Ascending aorta (tissue), 2 donors: ENCODE results near the gene TIGD1. TPM values are rescaled to one million over a fixed set of nuclear protein-coding genes. Genes with fewer than 3 reads are reported as not detected.

Experiments
- DNase-seq, 2 donors: peaks; one replicate each; pipeline ENCODE4 v3.0.0-alpha.2; 2019; ENCODE audit warnings: low spot score in 2 of 2
- H3K27ac ChIP-seq, 2 donors: fragments of 200-600 bp; sonication (generic); one replicate each; pipeline ENCODE4 v1.5.1; 2016 to 2017; ENCODE audit warnings: mild to moderate bottlenecking in 1 of 2
- H3K27me3 ChIP-seq: fragments of 200-600 bp; sonication (generic); one replicate; pipeline ENCODE4 v1.5.1; 2017
- H3K36me3 ChIP-seq, 2 donors: fragments of 200-600 bp; sonication (generic); one replicate each; pipeline ENCODE4 v1.5.1; 2016
- H3K4me1 ChIP-seq, 2 donors: fragments of 200-600 bp; sonication (generic); one replicate each; pipeline ENCODE4 v1.5.1; 2016 to 2017; ENCODE audit warnings: mild to moderate bottlenecking in 1 of 2
- H3K4me3 ChIP-seq, 2 donors: fragments of 200-600 bp; sonication (generic); one replicate each; pipeline ENCODE4 v1.5.1; 2016 to 2017; ENCODE audit warnings: mild to moderate bottlenecking in 1 of 2
- H3K9me3 ChIP-seq, 2 donors: fragments of 200-600 bp; sonication (generic); one replicate each; pipeline ENCODE4 v1.5.1; 2016
- intact Hi-C: fragments of 100-400 bp; cut with DNase I; formaldehyde crosslinking; loops from one replicate; pipeline ENCODE4 v1.15.1; 2023
- total RNA-seq: library from RNA; depleted of rRNA; stranded (reverse); fragments of >200 nt; gene quantifications from one replicate; pipeline ENCODE4 v1.1.0, GENCODE V29; 2016
- TF ChIP-seq, protein P1 (sequence below), 3 experiments: fragments of 200-600 bp in 2 of 3; fragments of 450-650 bp in 1 of 3; sonication (generic) in 2 of 3; IDR thresholded peaks; one replicate each; pipeline ENCODE4 v1.5.1; 2016 to 2019; ENCODE audit warnings: antibody characterized with exemption in 3 of 3, mild to moderate bottlenecking in 1 of 3, moderate library complexity in 1 of 3

The TIGD1 gene
- total RNA-seq, 1 donor from 2014 or later = 0.53 TPM

DNA sequence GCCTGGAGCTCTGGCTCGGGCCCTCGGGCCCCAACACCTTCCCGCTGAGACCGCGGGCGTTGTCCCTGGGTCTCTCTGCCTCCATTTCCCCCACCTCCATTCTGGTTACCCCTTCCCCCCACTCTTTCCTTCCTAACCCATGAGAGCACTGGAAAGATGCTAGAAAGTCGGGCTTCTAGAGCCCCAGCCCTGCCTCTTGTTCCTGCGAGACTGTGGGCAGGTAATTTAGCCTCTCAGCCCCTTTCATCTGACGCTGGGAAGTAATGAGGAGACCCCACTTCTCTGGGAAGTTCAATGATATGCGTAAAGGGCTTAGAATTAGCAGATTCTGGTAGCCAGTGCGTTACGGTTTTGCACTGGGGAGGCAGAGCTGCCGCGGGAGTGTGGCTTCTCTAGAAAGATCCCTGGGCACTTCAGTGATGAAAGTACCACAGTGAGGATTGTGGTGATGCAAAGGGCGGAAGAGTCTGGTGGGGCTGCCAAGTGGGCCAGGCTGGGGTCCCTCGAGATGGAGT is 46.5 kb downstream of the TIGD1 start:
- Histone ChIP-seq H3K4me3 (peak overlapping the region; percentile 39 to 67), H3K36me3 (no peaks in the 10 kb centered on the region), H3K4me1 (peaks cover 4 to 7% of the 10 kb centered on the region in 2 donors), H3K27ac (no peak overlapping the region), H3K27me3 (no peaks in the 10 kb centered on the region), H3K9me3 (no peaks in the 10 kb centered on the region)
- TF ChIP-seq, protein P1, sequence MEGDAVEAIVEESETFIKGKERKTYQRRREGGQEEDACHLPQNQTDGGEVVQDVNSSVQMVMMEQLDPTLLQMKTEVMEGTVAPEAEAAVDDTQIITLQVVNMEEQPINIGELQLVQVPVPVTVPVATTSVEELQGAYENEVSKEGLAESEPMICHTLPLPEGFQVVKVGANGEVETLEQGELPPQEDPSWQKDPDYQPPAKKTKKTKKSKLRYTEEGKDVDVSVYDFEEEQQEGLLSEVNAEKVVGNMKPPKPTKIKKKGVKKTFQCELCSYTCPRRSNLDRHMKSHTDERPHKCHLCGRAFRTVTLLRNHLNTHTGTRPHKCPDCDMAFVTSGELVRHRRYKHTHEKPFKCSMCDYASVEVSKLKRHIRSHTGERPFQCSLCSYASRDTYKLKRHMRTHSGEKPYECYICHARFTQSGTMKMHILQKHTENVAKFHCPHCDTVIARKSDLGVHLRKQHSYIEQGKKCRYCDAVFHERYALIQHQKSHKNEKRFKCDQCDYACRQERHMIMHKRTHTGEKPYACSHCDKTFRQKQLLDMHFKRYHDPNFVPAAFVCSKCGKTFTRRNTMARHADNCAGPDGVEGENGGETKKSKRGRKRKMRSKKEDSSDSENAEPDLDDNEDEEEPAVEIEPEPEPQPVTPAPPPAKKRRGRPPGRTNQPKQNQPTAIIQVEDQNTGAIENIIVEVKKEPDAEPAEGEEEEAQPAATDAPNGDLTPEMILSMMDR (IDR thresholded peaks at IDR 0.05) = no peak
- intact Hi-C loops = no loop called here
- DNase-seq = no peak

DNA sequence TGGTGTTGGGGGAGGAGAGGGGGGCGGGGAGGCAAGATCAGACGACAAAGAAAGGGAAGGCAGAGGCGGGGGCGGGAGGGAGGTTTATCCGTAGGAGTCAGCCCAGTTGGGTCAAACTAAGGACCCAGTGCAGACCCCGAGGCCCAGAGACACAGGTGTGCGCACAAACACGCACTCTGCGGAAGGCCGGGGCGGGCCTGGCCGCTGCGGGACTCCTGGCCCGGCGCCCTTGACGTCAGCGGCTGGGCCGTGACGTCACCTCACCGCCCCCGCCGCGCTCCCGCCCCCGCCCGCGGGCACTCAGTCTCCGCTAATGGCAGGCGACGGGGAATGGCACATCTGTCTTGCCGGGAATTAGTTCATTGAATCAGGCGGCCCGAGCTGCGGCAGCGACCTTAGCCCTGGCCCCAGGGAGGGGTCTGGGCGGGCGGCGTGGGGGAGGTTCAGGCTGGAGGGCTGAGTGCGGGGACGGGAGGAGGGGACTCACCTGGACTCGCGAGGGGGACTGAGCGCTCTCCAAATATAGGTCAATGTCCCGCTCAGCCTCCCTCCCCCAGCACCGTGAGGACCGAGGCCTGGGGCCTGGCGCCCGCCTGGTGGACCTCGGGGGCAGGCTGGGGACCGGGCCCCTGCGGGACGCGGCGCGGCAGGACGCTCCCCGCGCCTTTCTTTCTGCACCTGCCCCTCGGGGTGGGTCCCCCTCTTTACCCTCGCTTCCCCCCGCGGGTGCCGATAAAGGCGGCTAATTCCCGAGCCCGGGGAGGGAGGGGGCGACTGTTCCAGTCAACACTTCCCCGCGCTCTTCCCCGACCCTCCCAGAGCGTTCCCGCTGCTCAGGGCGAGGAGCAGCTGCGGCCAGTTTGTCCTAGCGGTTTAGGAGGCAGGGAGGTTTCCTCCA is 47.2 kb downstream of the TIGD1 start:
- no peak for DNase-seq
- Histone ChIP-seq H3K36me3 (no peaks in the 10 kb centered on the region), H3K27me3 (no peaks in the 10 kb centered on the region), H3K4me1 (peaks cover 4 to 7% of the 10 kb centered on the region in 2 donors), H3K27ac (no peak overlapping the region), H3K9me3 (no peaks in the 10 kb centered on the region), H3K4me3 (peak overlapping the region; percentile 39 to 67)
- intact Hi-C loops = no loop called here
- TF ChIP-seq, protein P1 (IDR thresholded peaks at IDR 0.05) = no peak

DNA sequence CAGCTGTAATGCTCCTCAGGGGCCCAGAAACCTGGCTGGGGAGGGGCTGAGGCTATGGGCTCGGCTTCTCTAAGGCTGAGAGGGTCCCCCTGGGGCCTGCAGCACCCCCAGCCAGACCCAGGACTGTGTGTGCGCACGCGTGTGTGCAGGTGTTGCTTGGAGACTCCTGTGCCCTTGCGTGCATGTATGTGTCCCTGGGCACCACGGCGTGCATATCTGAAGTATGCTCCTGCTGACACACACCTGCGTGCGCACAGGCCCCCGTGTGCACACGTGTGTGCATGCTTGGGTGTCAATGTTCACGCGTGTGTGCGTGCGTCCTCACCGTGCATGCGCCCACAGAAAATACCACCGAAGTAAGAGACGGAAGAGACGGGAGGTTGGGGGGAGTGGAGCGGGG is 47.8 kb downstream of the TIGD1 start:
- Histone ChIP-seq H3K4me3 (peak overlapping the region in 1 of 2 donors; percentile 67), H3K36me3 (no peaks in the 10 kb centered on the region), H3K27ac (no peak overlapping the region), H3K9me3 (no peaks in the 10 kb centered on the region), H3K4me1 (peaks cover 4 to 7% of the 10 kb centered on the region in 2 donors), H3K27me3 (no peaks in the 10 kb centered on the region)
- TF ChIP-seq, protein P1 (IDR thresholded peaks at IDR 0.05) = no peak
- DNase-seq = no peak
- intact Hi-C loops = no loop called here

DNA sequence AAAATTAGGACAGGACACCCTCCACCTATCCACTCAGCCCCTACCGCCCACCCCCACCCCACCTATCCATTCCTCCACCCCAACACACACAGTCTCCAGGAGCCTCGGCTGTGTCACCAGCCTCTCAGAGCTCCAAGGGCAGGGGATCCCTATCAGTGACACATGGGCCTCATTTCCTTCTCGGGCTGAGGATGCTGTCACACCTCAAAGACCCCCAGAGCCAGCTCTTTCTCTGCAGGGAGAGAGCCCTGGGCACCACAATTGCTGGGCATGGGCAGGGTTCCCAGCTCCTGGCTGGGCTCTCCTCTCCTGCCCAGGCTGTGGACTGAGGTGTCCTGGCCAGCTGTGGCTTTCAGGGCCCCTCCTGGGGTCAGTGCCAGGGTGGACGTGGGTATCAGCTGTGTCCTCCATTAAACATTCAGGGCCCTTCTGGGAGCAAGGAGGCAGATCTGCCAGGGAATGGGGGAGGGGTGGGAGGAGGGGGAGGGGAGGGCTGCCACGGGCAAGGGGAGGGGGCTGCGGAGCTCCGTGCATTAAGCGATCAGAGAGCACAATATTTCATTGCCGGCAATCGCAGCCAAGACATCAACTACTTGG is 48.5 kb downstream of the TIGD1 start:
- no peak for DNase-seq
- Histone ChIP-seq H3K27ac (no peak overlapping the region), H3K4me3 (no peak overlapping the region), H3K36me3 (no peaks in the 10 kb centered on the region), H3K9me3 (no peaks in the 10 kb centered on the region), H3K27me3 (no peaks in the 10 kb centered on the region), H3K4me1 (peaks cover 4 to 7% of the 10 kb centered on the region in 2 donors)
- intact Hi-C loops = no loop called here
- TF ChIP-seq, protein P1 (IDR thresholded peaks at IDR 0.05) = no peak

DNA sequence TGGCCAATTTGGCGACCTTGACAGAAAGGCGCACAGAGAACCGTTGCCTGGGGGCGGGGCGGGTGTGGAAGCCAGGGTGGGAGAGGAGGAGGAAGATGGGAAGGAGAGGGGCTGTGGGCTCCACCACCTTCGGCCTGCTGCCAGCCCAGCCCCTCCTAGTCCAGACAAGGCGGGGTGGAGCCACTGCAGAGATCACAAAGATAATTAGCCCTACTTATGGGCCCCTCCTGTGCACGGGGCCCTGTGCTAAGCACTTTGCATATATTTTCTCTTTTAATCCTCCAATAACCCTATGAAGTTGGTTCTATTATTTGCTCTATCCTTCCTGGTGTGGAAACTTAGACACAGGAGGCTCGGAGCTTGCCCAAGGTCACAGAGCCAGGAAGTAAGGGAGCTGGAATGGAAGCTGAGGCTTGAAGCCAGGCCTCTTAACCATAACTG is 49.0 kb downstream of the TIGD1 start:
- Histone ChIP-seq H3K27me3 (no peaks in the 10 kb centered on the region), H3K9me3 (no peaks in the 10 kb centered on the region), H3K4me3 (no peak overlapping the region), H3K27ac (no peak overlapping the region), H3K36me3 (no peaks in the 10 kb centered on the region), H3K4me1 (peaks cover 4 to 7% of the 10 kb centered on the region in 2 donors)
- intact Hi-C loops = no loop called here
- TF ChIP-seq, protein P1 (IDR thresholded peaks at IDR 0.05) = no peak
- no peak for DNase-seq
